CD14-positive monocyte (primary cell): ENCODE measurements around the gene CFAP299. TPM values are rescaled to one million over a fixed set of nuclear protein-coding genes. Genes with fewer than 3 reads are reported as not detected.

Source experiments
- DNase-seq, 3 donors: peaks; one replicate each; pipeline ENCODE4 v3.0.0-alpha.2; 2011 to 2022
- H2AFZ ChIP-seq: 2 replicates; pipeline ENCODE4 v1.6.0; 2012; ENCODE audit warnings: mild to moderate bottlenecking, low read depth, low read length, inconsistent platforms; ENCODE audit not compliant: insufficient read depth, poor library complexity, severe bottlenecking
- H3K27ac ChIP-seq, 2 donors: 1 replicate in 1 of 2; 2 replicates in 1 of 2; pipeline ENCODE4 v1.5.1; 2012 to 2013; ENCODE audit warnings: low read length in 2 of 2, control low read depth in 1 of 2, inconsistent platforms in 1 of 2, low read depth in 1 of 2, mild to moderate bottlenecking in 1 of 2
- H3K27me3 ChIP-seq, 2 donors: one replicate each; pipeline versions ENCODE4 v1.6.0 to v1.6.1; 2011 to 2013; ENCODE audit warnings: low read length in 2 of 2; ENCODE audit not compliant: control insufficient read depth in 2 of 2, insufficient read depth in 2 of 2
- H3K36me3 ChIP-seq, 2 donors: replicated peaks in 1 of 2; 1 replicate in 1 of 2; 2 replicates in 1 of 2; pipeline versions ENCODE4 v1.5.1 to v1.6.1; 2012 to 2013; ENCODE audit warnings: low read length in 2 of 2, control low read depth in 1 of 2, inconsistent platforms in 1 of 2, mild to moderate bottlenecking in 1 of 2; ENCODE audit not compliant: insufficient read depth in 2 of 2, control insufficient read depth in 1 of 2
- H3K4me1 ChIP-seq, 2 donors: 1 replicate in 1 of 2; 2 replicates in 1 of 2; pipeline versions ENCODE4 v1.5.1 to v1.6.1; 2012 to 2013; ENCODE audit warnings: low read length in 2 of 2, control low read depth in 1 of 2, inconsistent platforms in 1 of 2, mild to moderate bottlenecking in 1 of 2, moderate library complexity in 1 of 2; ENCODE audit not compliant: insufficient read depth in 2 of 2, control insufficient read depth in 1 of 2
- H3K4me2 ChIP-seq: replicated peaks from 2 replicates; pipeline ENCODE3; 2012; ENCODE audit warnings: low read length, moderate library complexity, mild to moderate bottlenecking; ENCODE audit not compliant: poor library complexity, severe bottlenecking; ENCODE audit errors: extremely low read depth
- H3K4me3 ChIP-seq, 3 experiments: fragments of 200-600 bp in 1 of 3; sonication (generic) in 1 of 3; replicated peaks in 1 of 3; 1 replicate in 2 of 3; 2 replicates in 1 of 3; pipeline ENCODE4 v1.5.1; 2011 to 2013; ENCODE audit warnings: low read length in 3 of 3, mild to moderate bottlenecking in 3 of 3, control low read depth in 2 of 3, low read depth in 2 of 3, inconsistent platforms in 1 of 3, moderate library complexity in 1 of 3
- H3K79me2 ChIP-seq: 2 replicates; pipeline ENCODE4 v1.6.0; 2012; ENCODE audit warnings: mild to moderate bottlenecking, control low read depth, inconsistent platforms, low read length, moderate library complexity; ENCODE audit not compliant: insufficient read depth
- H3K9ac ChIP-seq: 2 replicates; pipeline ENCODE4 v1.6.0; 2017; ENCODE audit warnings: low read length, mild to moderate bottlenecking; ENCODE audit not compliant: insufficient read depth, poor library complexity, severe bottlenecking
- H3K9me3 ChIP-seq, 2 donors: replicated peaks in 1 of 2; 1 replicate in 1 of 2; 2 replicates in 1 of 2; pipeline versions ENCODE4 v1.5.1 to v1.6.1; 2012 to 2013; ENCODE audit warnings: low read length in 2 of 2, control low read depth in 1 of 2; ENCODE audit not compliant: control insufficient read depth in 1 of 2, insufficient read depth in 1 of 2
- H4K20me1 ChIP-seq: 2 replicates; pipeline ENCODE4 v1.6.0; 2012; ENCODE audit warnings: mild to moderate bottlenecking, low read length, control low read depth, moderate library complexity; ENCODE audit not compliant: insufficient read depth
- H3K27ac Mint-ChIP-seq, 7 donors: one replicate each; pipeline ENCODE4 v1.8.0; 2020; ENCODE audit warnings: mild to moderate bottlenecking in 7 of 7, mixed read lengths in 7 of 7, moderate library complexity in 6 of 7, inconsistent platforms in 2 of 7
- H3K27me3 Mint-ChIP-seq, 3 donors: one replicate each; pipeline ENCODE4 v1.8.0; 2021 to 2022; ENCODE audit warnings: low read depth in 3 of 3, mild to moderate bottlenecking in 3 of 3, mixed read lengths in 3 of 3, moderate library complexity in 3 of 3, inconsistent platforms in 1 of 3
- H3K36me3 Mint-ChIP-seq, 2 donors: one replicate each; pipeline ENCODE4 v1.8.0; 2020; ENCODE audit warnings: mixed read lengths in 2 of 2, inconsistent platforms in 1 of 2, mild to moderate bottlenecking in 1 of 2
- H3K4me1 Mint-ChIP-seq: one replicate; pipeline ENCODE4 v1.8.0; 2020; ENCODE audit warnings: mild to moderate bottlenecking, mixed read lengths
- H3K4me3 Mint-ChIP-seq, 2 donors: one replicate each; pipeline ENCODE4 v1.8.0; 2020; ENCODE audit warnings: mild to moderate bottlenecking in 2 of 2, mixed read lengths in 2 of 2, moderate library complexity in 1 of 2
- H3K9me3 Mint-ChIP-seq, 7 donors: one replicate each; pipeline ENCODE4 v1.8.0; 2020 to 2022; ENCODE audit warnings: mixed read lengths in 7 of 7, mild to moderate bottlenecking in 6 of 7, moderate library complexity in 6 of 7, inconsistent platforms in 2 of 7
- WGBS: methylation state at CpG from one replicate; pipeline ENCODE4 v1.1.5; 2013; ENCODE audit warnings: missing lambda C conversion rate; ENCODE audit not compliant: insufficient coverage; 5-methylcytosine and 5-hydroxymethylcytosine counted together
- intact Hi-C, 2 donors: fragments of 100-400 bp; cut with micrococcal nuclease; formaldehyde crosslinking; loops; one replicate each; pipeline versions ENCODE4 v1.15.0 to v1.15.1; 2023
- polyA plus RNA-seq, 3 donors: library from polyadenylated mRNA; depleted of rRNA in 1 of 3; unstranded in 2 of 3; stranded (reverse) in 1 of 3; fragments of 300-500 nt in 2 of 3; fragments of >200 nt in 1 of 3; fragmentation: Illumina TruSeq in 2 of 3; gene quantifications; 1 replicate in 2 of 3; 2 replicates in 1 of 3; pipeline ENCODE4 v1.2.3, GENCODE V29; 2012 to 2021
- TF ChIP-seq, protein P1 (sequence below): fragments of 200-600 bp; IDR thresholded peaks from one replicate; pipeline ENCODE4 v1.8.0; 2022; ENCODE audit warnings: antibody characterized with exemption, mild to moderate bottlenecking

Gene CFAP299
- polyA plus RNA-seq, 3 donors, result not detected

GRCh38 chr4:80423553-80424224, 88.2 kb downstream of the CFAP299 start:
- intact Hi-C loops, result no loop called here
- no peaks in the 10 kb centered on the region for H3K27me3 ChIP-seq

GRCh38 chr4:80424225-80424581, 88.7 kb downstream of the CFAP299 start:
- DNase-seq, result no peak
- Histone ChIP-seq H3K9ac (no peak overlapping the region), H3K79me2 (no peaks in the 10 kb centered on the region), H4K20me1 (no peaks in the 10 kb centered on the region), H3K27me3 (no peaks in the 10 kb centered on the region), H2AFZ (no peak overlapping the region), H3K4me2 (no peak overlapping the region), H3K4me3 (no peak overlapping the region), H3K9me3 (no peaks in the 10 kb centered on the region), H3K36me3 (no peaks in the 10 kb centered on the region), H3K4me1 (no peaks in the 10 kb centered on the region), H3K27ac (no peak overlapping the region)
- Mint-ChIP-seq H3K36me3 (no peaks in the 10 kb centered on the region), H3K27ac (no peak overlapping the region), H3K27me3 (peaks cover 0 to 3% (median 0%) of the 10 kb centered on the region in 3 donors), H3K4me3 (no peak overlapping the region), H3K4me1 (no peaks in the 10 kb centered on the region), H3K9me3 (no peaks in the 10 kb centered on the region)
- TF ChIP-seq, protein P1, sequence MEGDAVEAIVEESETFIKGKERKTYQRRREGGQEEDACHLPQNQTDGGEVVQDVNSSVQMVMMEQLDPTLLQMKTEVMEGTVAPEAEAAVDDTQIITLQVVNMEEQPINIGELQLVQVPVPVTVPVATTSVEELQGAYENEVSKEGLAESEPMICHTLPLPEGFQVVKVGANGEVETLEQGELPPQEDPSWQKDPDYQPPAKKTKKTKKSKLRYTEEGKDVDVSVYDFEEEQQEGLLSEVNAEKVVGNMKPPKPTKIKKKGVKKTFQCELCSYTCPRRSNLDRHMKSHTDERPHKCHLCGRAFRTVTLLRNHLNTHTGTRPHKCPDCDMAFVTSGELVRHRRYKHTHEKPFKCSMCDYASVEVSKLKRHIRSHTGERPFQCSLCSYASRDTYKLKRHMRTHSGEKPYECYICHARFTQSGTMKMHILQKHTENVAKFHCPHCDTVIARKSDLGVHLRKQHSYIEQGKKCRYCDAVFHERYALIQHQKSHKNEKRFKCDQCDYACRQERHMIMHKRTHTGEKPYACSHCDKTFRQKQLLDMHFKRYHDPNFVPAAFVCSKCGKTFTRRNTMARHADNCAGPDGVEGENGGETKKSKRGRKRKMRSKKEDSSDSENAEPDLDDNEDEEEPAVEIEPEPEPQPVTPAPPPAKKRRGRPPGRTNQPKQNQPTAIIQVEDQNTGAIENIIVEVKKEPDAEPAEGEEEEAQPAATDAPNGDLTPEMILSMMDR, result no peak
- intact Hi-C loops, result no loop called here
- no CpG with 5 or more reads among the region's 2 CpGs for WGBS

More at GRCh38 chr4:80423553-80424224, 88.2 kb downstream of the CFAP299 start:
- Mint-ChIP-seq H3K27me3 (peaks cover 0 to 3% (median 0%) of the 10 kb centered on the region in 3 donors), H3K4me3 (no peak overlapping the region), H3K4me1 (no peaks in the 10 kb centered on the region), H3K27ac (no peak overlapping the region), H3K9me3 (no peaks in the 10 kb centered on the region), H3K36me3 (no peaks in the 10 kb centered on the region)
- TF ChIP-seq, protein P1, result no peak
- H3K27ac ChIP-seq, result no peak overlapping the region
- no peak overlapping the region for H3K4me3 ChIP-seq
- DNase-seq, result no peak
- WGBS, result 100% methylated on average over 2 of the region's 3 CpGs
- no peaks in the 10 kb centered on the region for H3K4me1 ChIP-seq
- no peak overlapping the region for H2AFZ ChIP-seq
- no peaks in the 10 kb centered on the region for H3K9me3 ChIP-seq
- no peaks in the 10 kb centered on the region for H4K20me1 ChIP-seq
- H3K36me3 ChIP-seq, result no peaks in the 10 kb centered on the region
- no peak overlapping the region for H3K9ac ChIP-seq
- no peak overlapping the region for H3K4me2 ChIP-seq
- H3K79me2 ChIP-seq, result no peaks in the 10 kb centered on the region
